Ishikawa (cell line): ENCODE data around the gene ANKMY1.

ENCODE experiments used
- CREB1 ChIP-seq: IDR thresholded peaks from 2 replicates; pipeline ENCODE4 v1.6.1; 2012; ENCODE audit warnings: low read depth
- EP300 ChIP-seq: IDR thresholded peaks from 2 replicates; pipeline ENCODE4 v1.6.1; 2012; ENCODE audit warnings: borderline replicate concordance
- FOXM1 ChIP-seq: IDR thresholded peaks from 2 replicates; pipeline ENCODE4 v1.6.1; 2012; ENCODE audit warnings: low read depth, borderline replicate concordance
- RAD21 ChIP-seq: IDR thresholded peaks from 2 replicates; pipeline ENCODE4 v1.6.1; 2012; ENCODE audit warnings: low read depth
- TCF12 ChIP-seq: IDR thresholded peaks from 2 replicates; pipeline ENCODE4 v1.6.1; 2012; ENCODE audit warnings: low read depth
- YY1 ChIP-seq: IDR thresholded peaks from 2 replicates; pipeline ENCODE4 v1.6.1; 2012; ENCODE audit warnings: low read depth
- ZBTB7A ChIP-seq: IDR thresholded peaks from 2 replicates; pipeline ENCODE4 v1.6.1; 2012; ENCODE audit warnings: low read depth
- TF ChIP-seq, protein P1 (sequence below): IDR thresholded peaks from 2 replicates; pipeline ENCODE4 v1.6.1; 2012; ENCODE audit warnings: low read depth, mild to moderate bottlenecking
- TF ChIP-seq, protein P2 (sequence below): IDR thresholded peaks from 2 replicates; pipeline ENCODE4 v1.6.1; 2012

DNA sequence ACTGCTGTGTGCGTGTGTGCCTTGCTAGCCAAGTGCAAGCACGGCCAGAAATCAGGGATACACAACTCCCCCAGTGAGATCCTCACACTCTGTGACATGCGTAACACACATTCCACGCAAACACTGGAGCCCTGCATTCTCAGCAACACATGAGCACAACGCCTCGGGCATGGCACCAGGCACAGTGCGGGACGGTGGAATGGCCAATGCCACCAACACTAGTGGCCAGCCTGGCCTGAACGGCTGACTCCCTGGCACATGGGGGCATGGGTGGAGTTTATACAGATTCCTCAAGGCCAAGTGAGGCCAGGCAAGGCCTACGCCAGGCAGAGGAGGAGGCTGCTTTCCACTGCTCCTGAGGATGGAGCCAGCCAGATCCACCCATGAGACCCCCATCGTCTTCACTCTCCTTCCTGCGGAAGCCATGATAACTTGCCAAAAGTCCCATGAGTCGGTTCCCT lies 56.2 kb downstream of the ANKMY1 start:
- TF ChIP-seq TCF12, result no peak
- TF ChIP-seq YY1, result no peak
- TF ChIP-seq, protein P1, sequence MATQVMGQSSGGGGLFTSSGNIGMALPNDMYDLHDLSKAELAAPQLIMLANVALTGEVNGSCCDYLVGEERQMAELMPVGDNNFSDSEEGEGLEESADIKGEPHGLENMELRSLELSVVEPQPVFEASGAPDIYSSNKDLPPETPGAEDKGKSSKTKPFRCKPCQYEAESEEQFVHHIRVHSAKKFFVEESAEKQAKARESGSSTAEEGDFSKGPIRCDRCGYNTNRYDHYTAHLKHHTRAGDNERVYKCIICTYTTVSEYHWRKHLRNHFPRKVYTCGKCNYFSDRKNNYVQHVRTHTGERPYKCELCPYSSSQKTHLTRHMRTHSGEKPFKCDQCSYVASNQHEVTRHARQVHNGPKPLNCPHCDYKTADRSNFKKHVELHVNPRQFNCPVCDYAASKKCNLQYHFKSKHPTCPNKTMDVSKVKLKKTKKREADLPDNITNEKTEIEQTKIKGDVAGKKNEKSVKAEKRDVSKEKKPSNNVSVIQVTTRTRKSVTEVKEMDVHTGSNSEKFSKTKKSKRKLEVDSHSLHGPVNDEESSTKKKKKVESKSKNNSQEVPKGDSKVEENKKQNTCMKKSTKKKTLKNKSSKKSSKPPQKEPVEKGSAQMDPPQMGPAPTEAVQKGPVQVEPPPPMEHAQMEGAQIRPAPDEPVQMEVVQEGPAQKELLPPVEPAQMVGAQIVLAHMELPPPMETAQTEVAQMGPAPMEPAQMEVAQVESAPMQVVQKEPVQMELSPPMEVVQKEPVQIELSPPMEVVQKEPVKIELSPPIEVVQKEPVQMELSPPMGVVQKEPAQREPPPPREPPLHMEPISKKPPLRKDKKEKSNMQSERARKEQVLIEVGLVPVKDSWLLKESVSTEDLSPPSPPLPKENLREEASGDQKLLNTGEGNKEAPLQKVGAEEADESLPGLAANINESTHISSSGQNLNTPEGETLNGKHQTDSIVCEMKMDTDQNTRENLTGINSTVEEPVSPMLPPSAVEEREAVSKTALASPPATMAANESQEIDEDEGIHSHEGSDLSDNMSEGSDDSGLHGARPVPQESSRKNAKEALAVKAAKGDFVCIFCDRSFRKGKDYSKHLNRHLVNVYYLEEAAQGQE, result no peak
- no peak for TF ChIP-seq ZBTB7A
- no peak for TF ChIP-seq RAD21
- TF ChIP-seq CREB1, result no peak
- no peak for TF ChIP-seq FOXM1
- TF ChIP-seq, protein P2, sequence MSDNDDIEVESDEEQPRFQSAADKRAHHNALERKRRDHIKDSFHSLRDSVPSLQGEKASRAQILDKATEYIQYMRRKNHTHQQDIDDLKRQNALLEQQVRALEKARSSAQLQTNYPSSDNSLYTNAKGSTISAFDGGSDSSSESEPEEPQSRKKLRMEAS, result no peak
- TF ChIP-seq EP300, result no peak
